GM12891 (cell line): ENCODE results near the gene MMP24.
"Not testable (repeated sequence)": the region's sequence is repeated elsewhere in the genome, so short reads cannot be mapped to it uniquely, and the experiment has no call there.

Experiments
- DNase-seq: peaks from one replicate; pipeline ENCODE4 v3.0.0; 2011; ENCODE audit warnings: low spot score; ENCODE audit not compliant: insufficient read length
- FAIRE-seq: peaks from 2 replicates; lab custom pipeline; 2011; peaks lifted over from hg19 to GRCh38; lab: Jason Lieb, UNC
- PAX5 ChIP-seq: IDR thresholded peaks from 2 replicates; pipeline ENCODE4 v1.6.1; 2011; ENCODE audit warnings: low read length, moderate library complexity, mild to moderate bottlenecking; ENCODE audit not compliant: insufficient read depth, severe bottlenecking
- POLR2A ChIP-seq: IDR thresholded peaks from 2 replicates; pipeline ENCODE4 v1.6.1; 2011; ENCODE audit warnings: low read depth, low read length, control low read depth
- POLR2AphosphoS5 ChIP-seq: IDR thresholded peaks from 2 replicates; pipeline ENCODE4 v1.6.1; 2011; ENCODE audit warnings: low read depth, low read length, control low read depth
- POU2F2 ChIP-seq: IDR thresholded peaks from 2 replicates; pipeline ENCODE4 v1.6.1; 2011; ENCODE audit warnings: low read depth, mild to moderate bottlenecking, control low read depth, low read length, moderate library complexity
- SPI1 ChIP-seq: IDR thresholded peaks from 2 replicates; pipeline ENCODE4 v1.6.1; 2011; ENCODE audit warnings: low read depth, low read length, control low read depth
- TAF1 ChIP-seq: IDR thresholded peaks from 2 replicates; pipeline ENCODE4 v1.6.1; 2011; ENCODE audit warnings: low read depth, low read length, control low read depth

The MMP24 gene

DNA sequence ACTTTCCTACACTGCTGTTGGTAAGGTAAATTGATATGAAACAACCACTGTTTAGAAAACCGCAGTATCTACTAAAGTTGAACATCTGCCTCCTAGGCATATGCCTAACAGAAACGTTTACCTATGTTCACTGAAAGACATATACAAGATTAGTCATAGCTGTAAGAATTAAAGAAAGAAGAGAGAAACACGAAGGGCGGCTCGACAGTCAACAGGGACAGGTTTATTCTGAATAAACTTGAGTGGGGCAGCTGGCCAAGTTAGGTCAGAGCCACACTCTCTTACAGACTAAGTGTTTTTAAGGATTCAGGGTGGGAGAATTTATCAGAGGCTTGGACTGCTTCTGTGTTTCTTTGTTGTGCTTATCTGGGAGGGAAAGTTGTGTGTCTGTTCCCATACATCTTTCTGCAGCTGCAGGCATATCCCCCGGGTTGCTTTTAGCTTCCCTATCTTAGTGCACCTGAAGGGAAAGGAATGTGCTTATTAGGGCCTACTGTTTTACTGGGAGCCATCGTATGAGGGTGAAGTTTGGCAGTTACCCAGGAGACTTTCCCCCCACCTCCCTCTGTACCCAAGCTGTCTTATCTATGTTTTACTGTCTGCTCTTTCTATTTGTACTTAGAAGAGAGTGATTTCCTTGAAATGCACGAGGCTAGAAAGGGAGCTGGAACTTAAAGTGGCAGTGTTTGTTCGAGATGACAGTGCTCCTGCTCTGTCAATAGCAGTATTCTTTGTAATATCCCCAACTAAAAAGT lies 34.2 kb upstream of the MMP24 start:
- peak; percentile 5 for FAIRE-seq
- DNase-seq, result no peak
- TF ChIP-seq TAF1, result no peak
- no peak for TF ChIP-seq PAX5
- TF ChIP-seq POLR2A, result no peak
- no peak for TF ChIP-seq POU2F2
- TF ChIP-seq POLR2AphosphoS5, result no peak
- TF ChIP-seq SPI1, result no peak

DNA sequence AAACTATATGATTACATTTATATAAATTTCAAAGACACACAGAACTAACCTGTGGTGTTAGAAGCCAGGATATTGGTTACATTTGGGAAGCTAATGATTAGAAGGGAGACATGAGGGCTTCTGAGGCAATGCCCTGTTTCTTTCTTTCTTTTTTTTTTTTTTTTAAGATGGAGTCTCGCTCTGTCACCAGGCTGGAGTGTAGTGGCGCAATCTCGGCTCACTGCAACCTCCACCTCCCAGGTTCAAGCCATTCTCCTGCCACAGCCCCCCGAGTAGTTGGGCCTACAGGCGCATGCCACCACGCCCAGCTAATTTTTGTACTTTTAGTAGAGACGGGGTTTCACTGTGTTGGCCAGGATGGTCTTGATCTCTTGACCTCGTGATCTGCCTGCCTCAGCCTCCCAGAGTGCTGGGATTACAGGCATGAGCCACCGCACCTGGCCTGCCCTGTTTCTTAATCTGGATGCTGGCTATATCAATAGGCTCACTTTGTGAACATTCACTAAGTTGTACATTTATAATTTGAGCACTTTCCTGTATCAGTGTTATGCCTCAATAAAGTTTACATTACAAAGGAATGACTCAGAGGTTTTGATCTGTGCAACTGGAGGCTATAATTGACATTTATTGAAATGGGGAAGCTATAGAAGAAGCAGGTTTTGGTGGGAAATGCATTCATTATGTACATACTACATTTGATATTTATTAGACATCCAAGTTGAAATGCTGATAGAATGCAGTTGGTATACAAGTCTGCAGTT lies 33.3 kb upstream of the MMP24 start:
- not testable (repeated sequence) for DNase-seq, FAIRE-seq

DNA sequence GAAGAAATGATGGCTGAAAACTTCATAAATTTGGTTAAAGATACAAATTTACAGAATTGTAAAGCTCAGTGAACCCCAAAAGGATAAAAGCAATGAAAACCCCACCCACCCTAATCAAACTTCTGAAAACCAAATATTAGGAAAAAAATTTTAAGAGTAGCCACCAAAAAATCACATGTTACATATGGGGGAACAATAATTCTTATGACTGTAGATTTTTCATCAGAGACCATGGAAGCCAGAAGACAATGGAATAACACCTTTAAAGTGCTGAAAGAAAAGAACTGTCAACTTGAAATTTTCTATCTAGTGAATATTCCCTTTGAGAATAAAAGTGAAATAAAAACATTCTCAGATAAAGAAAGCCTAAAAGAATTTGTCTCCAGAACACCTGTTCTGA lies 30.2 kb upstream of the MMP24 start:
- TF ChIP-seq PAX5, result no peak
- no peak for TF ChIP-seq POU2F2
- no peak for TF ChIP-seq POLR2A
- TF ChIP-seq SPI1, result no peak
- TF ChIP-seq POLR2AphosphoS5, result no peak
- no peak for TF ChIP-seq TAF1
- no peak for DNase-seq
- no peak for FAIRE-seq

DNA sequence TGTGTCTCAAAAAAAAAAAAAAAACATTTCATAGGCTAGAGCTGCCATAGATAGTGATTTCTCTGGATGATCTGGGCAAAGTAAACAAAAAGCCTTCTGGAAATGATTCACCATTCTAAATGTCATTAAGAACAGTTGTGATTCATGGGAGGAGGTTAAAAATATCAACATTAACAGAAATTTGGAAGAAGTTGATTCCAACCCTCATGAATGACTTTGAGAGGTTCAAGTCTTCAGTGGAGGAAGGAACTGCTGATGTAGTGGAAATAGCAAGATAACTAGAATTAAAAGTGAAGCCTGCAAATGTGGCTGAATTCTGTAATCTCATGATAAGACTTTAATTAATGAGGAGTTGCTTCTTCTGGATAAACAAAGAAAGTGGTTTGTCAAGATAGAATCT lies 26.8 kb upstream of the MMP24 start:
- DNase-seq (no peak), FAIRE-seq (no peak)
- no peak for TF ChIP-seq POLR2AphosphoS5
- no peak for TF ChIP-seq POLR2A
- no peak for TF ChIP-seq PAX5
- TF ChIP-seq TAF1, result no peak
- TF ChIP-seq POU2F2, result no peak
- TF ChIP-seq SPI1, result no peak

DNA sequence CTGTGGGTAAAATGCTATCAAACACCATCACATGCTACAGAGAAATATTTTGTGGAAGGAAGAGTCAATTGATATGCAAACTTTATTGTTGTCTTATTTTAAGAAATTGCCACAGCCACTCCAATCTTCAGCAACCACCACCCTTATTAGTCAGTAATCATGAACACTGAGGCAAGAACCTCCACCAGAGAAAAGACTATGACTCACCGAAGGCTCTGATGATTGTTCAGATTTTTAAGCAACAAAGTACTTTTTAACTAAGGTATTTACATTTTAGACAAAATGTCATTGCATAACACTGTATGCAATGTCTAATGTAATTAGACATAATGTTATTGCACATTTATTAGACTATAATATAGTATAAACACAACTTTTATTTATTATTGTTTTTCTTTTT lies 26.2 kb upstream of the MMP24 start:
- no peak for FAIRE-seq
- DNase-seq, result no peak
- TF ChIP-seq SPI1 (no peak), POLR2A (no peak), PAX5 (no peak), POLR2AphosphoS5 (no peak)

DNA sequence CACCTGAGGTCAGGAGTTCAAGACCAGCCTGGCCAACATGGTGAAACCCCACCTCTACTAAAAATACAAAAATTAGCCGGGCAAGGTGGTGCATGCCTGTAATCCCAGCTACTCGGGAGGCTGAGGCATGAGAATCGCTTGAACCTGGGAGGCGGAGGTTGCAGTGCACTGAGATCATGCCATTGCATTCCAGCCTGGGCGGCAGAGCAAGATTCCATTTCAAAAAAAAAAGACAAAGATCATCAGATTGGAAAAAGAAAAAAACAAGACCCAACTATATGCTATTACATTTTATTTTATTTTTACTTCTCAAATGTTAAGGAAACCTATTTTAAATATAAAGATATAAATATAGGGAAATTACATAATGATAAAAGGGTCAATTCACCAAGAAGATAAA lies 25.0 kb upstream of the MMP24 start:
- not testable (repeated sequence) for FAIRE-seq, DNase-seq

DNA sequence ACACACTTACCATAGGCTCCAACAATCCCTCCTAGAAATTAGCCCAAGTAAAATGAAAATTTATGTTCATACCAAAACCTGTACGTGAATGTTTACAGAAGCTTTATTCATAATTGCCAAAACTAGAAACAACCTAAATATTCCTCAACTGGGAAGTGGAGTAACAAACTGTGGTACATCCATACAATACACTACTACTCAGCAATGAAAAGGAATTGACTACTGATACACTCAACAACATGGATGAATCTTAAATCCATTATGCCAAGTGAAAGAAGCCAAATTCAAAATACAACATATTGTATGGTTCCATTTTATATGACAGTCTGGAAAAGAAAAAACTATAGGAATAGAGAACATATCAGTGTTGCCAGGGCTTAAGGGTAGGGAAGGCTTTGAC lies 19.7 kb upstream of the MMP24 start:
- no peak for DNase-seq
- no peak for TF ChIP-seq POLR2A
- no peak for TF ChIP-seq POLR2AphosphoS5
- TF ChIP-seq POU2F2, result no peak
- TF ChIP-seq PAX5, result no peak
- TF ChIP-seq SPI1, result no peak
- no peak for TF ChIP-seq TAF1
- no peak for FAIRE-seq

DNA sequence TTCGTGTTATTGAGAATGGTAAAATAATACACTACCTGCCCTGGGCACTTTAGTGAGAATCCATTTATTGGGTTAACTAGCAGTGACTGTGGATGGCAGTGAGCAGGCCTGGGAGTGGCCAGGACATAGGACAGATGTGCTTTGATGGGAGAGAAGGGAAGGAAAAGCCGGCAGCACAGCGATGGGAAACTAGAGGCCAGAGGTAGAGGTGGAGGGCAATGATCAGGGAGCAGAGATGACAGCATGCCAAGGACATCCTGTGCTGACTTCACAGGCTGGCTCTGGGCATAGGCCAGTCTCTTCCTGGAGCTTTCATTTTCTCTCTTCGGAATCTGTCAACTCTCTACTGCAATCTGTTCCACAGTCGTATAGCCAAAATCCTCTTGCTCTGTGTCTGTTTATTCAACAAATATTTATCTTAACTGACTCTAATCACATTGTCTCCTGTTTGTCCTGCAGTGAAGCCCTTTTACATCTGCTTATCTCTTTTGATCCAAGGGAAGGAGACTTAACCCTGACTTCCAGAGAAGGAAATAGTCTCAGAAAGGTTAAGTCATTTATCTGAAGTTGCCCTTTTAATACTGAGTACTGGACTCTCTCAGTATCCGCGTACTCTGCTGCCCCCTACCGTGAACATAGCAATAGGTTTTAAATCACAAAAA lies 18.4 kb upstream of the MMP24 start:
- FAIRE-seq (peak; percentile 80), DNase-seq (peak; percentile 20)
- TF ChIP-seq POLR2A (no peak), TAF1 (no peak), POLR2AphosphoS5 (no peak), PAX5 (no peak), POU2F2 (no peak), SPI1 (no peak)

DNA sequence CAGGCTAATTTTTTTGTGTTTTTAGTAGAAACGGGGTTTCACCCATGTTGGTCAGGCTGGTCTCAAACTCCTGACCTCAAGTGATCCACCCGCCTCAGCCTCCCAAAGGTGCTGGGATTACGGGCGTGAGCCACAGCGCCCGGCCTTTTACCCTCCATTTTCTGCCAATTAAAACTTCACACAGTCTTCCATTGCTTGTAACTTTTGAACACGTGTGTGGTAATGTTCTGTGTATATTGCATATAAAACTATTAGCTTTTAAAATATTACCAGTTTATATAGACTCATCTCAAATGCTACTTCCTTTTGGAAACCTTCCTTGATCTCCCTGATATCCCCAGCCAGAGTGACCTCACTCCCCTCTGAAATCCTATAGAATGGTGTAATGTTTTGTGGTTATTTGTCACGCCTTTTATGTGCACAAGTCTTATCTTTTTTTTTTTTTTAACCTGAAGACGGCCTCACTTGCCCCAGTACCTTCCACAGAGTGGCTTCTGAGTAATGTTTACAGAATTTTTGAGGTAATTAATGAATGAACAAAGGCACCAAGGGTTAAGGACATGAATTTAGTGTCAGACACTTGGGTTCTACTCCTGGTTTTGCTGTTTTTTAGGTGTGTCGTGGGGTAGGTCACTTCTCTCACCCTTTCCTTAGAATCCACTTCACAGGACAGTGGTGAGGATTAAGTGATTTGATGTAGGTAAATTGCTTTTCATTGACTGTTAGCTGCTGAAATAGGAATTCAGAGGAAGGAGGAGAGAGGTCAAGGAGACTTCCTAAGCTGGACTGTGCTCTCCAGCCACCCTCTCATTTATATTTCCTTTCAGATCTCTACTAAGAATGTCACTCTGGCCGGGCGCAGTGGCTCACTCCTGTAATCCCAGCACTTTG lies 11.2 kb upstream of the MMP24 start:
- DNase-seq, result no peak
- no peak for TF ChIP-seq TAF1
- no peak for TF ChIP-seq POLR2A
- TF ChIP-seq SPI1, result no peak
- no peak for TF ChIP-seq POU2F2
- FAIRE-seq, result no peak
